NCI-H82 treated with DMSO at 0.1 percent for 48 hours (cell line): ENCODE results near the gene CNOT1.
"Not testable (repeated sequence)": the region's sequence is repeated elsewhere in the genome, so short reads cannot be mapped to it uniquely, and the experiment has no call there.

Experiments used
- DNase-seq: peaks from one replicate; lab custom pipeline; 2025; ENCODE audit not compliant: unreplicated experiment; lab: John Stamatoyannopoulos, UW

Gene CNOT1

GRCh38 chr16:58582971-58583765 lies 46.5 kb downstream of the CNOT1 start:
- no peak for DNase-seq

- no peak for DNase-seq
These were observed 47.5 kb downstream of the CNOT1 start for GRCh38 chr16:58582133-58582532.

- no peak for DNase-seq
These were observed 50.0 kb downstream of the CNOT1 start for GRCh38 chr16:58579587-58579986.

GRCh38 chr16:58578642-58579041 lies 51.0 kb downstream of the CNOT1 start:
- no peak for DNase-seq

- no peak for DNase-seq
These were observed 52.5 kb downstream of the CNOT1 start for GRCh38 chr16:58577141-58577540.

GRCh38 chr16:58574895-58575294 lies 54.7 kb downstream of the CNOT1 start:
- no peak for DNase-seq

- DNase-seq: not testable (repeated sequence)
These were observed 63.9 kb downstream of the CNOT1 start for GRCh38 chr16:58565697-58566096.

GRCh38 chr16:58563775-58564174 lies 65.9 kb downstream of the CNOT1 start:
- no peak for DNase-seq

- no peak for DNase-seq
These were observed 66.4 kb downstream of the CNOT1 start for GRCh38 chr16:58563235-58563634.

GRCh38 chr16:58556678-58557077 lies 72.9 kb downstream of the CNOT1 start:
- DNase-seq: no peak

GRCh38 chr16:58551496-58551895 lies 78.1 kb downstream of the CNOT1 start:
- DNase-seq: no peak

GRCh38 chr16:58548378-58548777 lies 81.2 kb downstream of the CNOT1 start:
- no peak for DNase-seq

GRCh38 chr16:58543685-58544084 lies 85.9 kb downstream of the CNOT1 start:
- no peak for DNase-seq

- DNase-seq: no peak
These were observed 87.3 kb downstream of the CNOT1 start for GRCh38 chr16:58542291-58542690.

- DNase-seq: no peak
These were observed 87.9 kb downstream of the CNOT1 start for GRCh38 chr16:58541711-58542110.

GRCh38 chr16:58537124-58537906 lies 92.3 kb downstream of the CNOT1 start:
- DNase-seq: no peak

- no peak for DNase-seq
These were observed 93.3 kb downstream of the CNOT1 start for GRCh38 chr16:58536278-58536677.

- DNase-seq: no peak
These were observed 94.5 kb downstream of the CNOT1 start for GRCh38 chr16:58535100-58535499.

- DNase-seq: no peak
These were observed 95.7 kb downstream of the CNOT1 start for GRCh38 chr16:58533751-58534470.

GRCh38 chr16:58532414-58532813 lies 97.2 kb downstream of the CNOT1 start:
- DNase-seq: no peak

- no peak for DNase-seq
These were observed 99.4 kb downstream of the CNOT1 start for GRCh38 chr16:58530179-58530578.

- no peak for DNase-seq
These were observed 109.9 kb downstream of the CNOT1 start for GRCh38 chr16:58519707-58520106.
